K562 (cell line): ENCODE results near the gene TMEM131.

Source experiments
- CHAMP1 ChIP-seq: fragments of 450-650 bp; IDR thresholded peaks from 2 replicates; pipeline ENCODE4 v1.6.1; 2016; ENCODE audit warnings: mild to moderate bottlenecking
- DLX4 ChIP-seq: fragments of 250-450 bp; sonication (Bioruptor Pico); IDR thresholded peaks from 2 replicates; pipeline ENCODE4 v1.6.1; 2021; ENCODE audit warnings: mild to moderate bottlenecking
- EZH2 ChIP-seq: IDR thresholded peaks from 2 replicates; pipeline ENCODE4 v1.6.1; 2012; ENCODE audit warnings: low read depth, mild to moderate bottlenecking, inconsistent platforms, low read length, borderline replicate concordance
- NFXL1 ChIP-seq: fragments of 450-650 bp; formaldehyde crosslinking; IDR thresholded peaks from 2 replicates; pipeline ENCODE4 v1.4.0; 2021; ENCODE audit warnings: mild to moderate bottlenecking
- POLR2A ChIP-seq: fragments of 450-650 bp; conservative IDR thresholded peaks from 2 replicates; pipeline ENCODE4 v1.6.1; 2016
- STAT6 ChIP-seq: sonication (generic); formaldehyde crosslinking; IDR thresholded peaks from 2 replicates; pipeline ENCODE4 v1.8.1; 2023; ENCODE audit warnings: mild to moderate bottlenecking, missing genetic modification reagents
- TRIM24 ChIP-seq, 2 experiments: fragments of 450-650 bp; IDR thresholded peaks; 2 replicates each; pipeline ENCODE4 v1.6.1; 2016
- ZNF140 ChIP-seq: fragments of 250-450 bp; sonication (Bioruptor Pico); IDR thresholded peaks from 2 replicates; pipeline ENCODE4 v1.8.0; 2021; ENCODE audit warnings: moderate library complexity, mild to moderate bottlenecking, inconsistent platforms
- ZNF318 ChIP-seq, 2 experiments: fragments of 450-650 bp; IDR thresholded peaks; 2 replicates each; pipeline ENCODE4 v1.6.1; 2016; ENCODE audit warnings: mild to moderate bottlenecking in 2 of 2, borderline replicate concordance in 1 of 2, low read depth in 1 of 2, moderate library complexity in 1 of 2

- TF ChIP-seq POLR2A (no peak), CHAMP1 (no peak), TRIM24 (IDR thresholded peaks at IDR 0.05) (no peak), EZH2 (no peak), STAT6 (no peak), ZNF140 (CRISPR knock-in tag) (no peak), ZNF318 (IDR thresholded peaks at IDR 0.05; ENCODE audit: borderline replicate concordance in 1 of 2, low read depth in 1 of 2) (no peak), DLX4 (CRISPR knock-in tag) (no peak), NFXL1 (CRISPR knock-in tag) (no peak)
Observed at GRCh38 chr2:97845818-97846217, 149.9 kb downstream of the TMEM131 start.
